GM12878 (cell line): ENCODE measurements around the gene ZNF710. TPM values are rescaled to one million over a fixed set of nuclear protein-coding genes. Genes with fewer than 3 reads are reported as not detected.

Experiments used
- ATAC-seq: fragments of 200-7000 bp; cut with Tn5 transposase; 3 replicates; pipeline ENCODE4 v1.9.1; 2020; ENCODE audit warnings: mild to moderate bottlenecking, moderate library complexity
- BruUV-seq: library from RNA; stranded (reverse); fragments of 400-500 nt; replicated peaks from 2 replicates; lab custom pipeline; 2021; lab: Mats Ljungman, UMichigan
- CTCF ChIA-PET: fragments of 300-600 bp; sonication (Branson Sonifier 250); formaldehyde crosslinking; extraction: SDS; loops from one replicate; lab custom pipeline; 2021; ENCODE audit warnings: inconsistent platforms; lab: Yijun Ruan, JAX
- POLR2A ChIA-PET: fragments of 350-600 bp; formaldehyde crosslinking; extraction: SDS; loops from one replicate; lab custom pipeline; 2021; ENCODE audit warnings: inconsistent platforms; lab: Charles Lee
- RAD21 ChIA-PET: fragments of 300-600 bp; sonication (Branson Sonifier 250); formaldehyde crosslinking; loops from one replicate; lab custom pipeline; 2023; ENCODE audit warnings: antibody characterized with exemption; ENCODE audit not compliant: unreplicated experiment; lab: Charles Lee
- SMC1A ChIA-PET: fragments of 300-600 bp; sonication (Branson Sonifier 250); formaldehyde crosslinking; loops from one replicate; lab custom pipeline; 2023; ENCODE audit not compliant: unreplicated experiment, uncharacterized antibody; lab: Charles Lee
- DNase-seq: peaks from one replicate; pipeline ENCODE4 v3.0.0-alpha.2; 2011; ENCODE audit warnings: low read depth, low spot score
- FAIRE-seq: peaks from 3 replicates; lab custom pipeline; 2011; peaks lifted over from hg19 to GRCh38; lab: Jason Lieb, UNC
- H2AFZ ChIP-seq: 2 replicates; pipeline ENCODE4 v1.6.0; 2011; ENCODE audit warnings: low read depth, low read length, control low read depth; ENCODE audit not compliant: control insufficient read depth
- H3K27ac ChIP-seq: 2 replicates; pipeline ENCODE4 v1.5.1; 2011; ENCODE audit warnings: control low read depth; ENCODE audit not compliant: control insufficient read depth, insufficient read depth
- H3K27me3 ChIP-seq, 2 experiments: replicated peaks in 1 of 2; 2 replicates each; pipeline versions ENCODE4 v1.6.0 to v1.6.1; 2011; ENCODE audit warnings: low read length in 1 of 2; ENCODE audit not compliant: control insufficient read depth in 2 of 2, insufficient read depth in 2 of 2
- H3K36me3 ChIP-seq, 2 experiments: 2 replicates each; pipeline ENCODE4 v1.5.1; 2011; ENCODE audit warnings: low read length in 1 of 2; ENCODE audit not compliant: control insufficient read depth in 2 of 2, insufficient read depth in 2 of 2
- H3K4me1 ChIP-seq: 2 replicates; pipeline ENCODE4 v1.6.1; 2011; ENCODE audit warnings: mild to moderate bottlenecking, low read length, moderate library complexity, mixed read lengths; ENCODE audit not compliant: control insufficient read depth, insufficient read depth
- H3K4me2 ChIP-seq: 2 replicates; pipeline ENCODE4 v1.6.0; 2011; ENCODE audit warnings: control low read depth; ENCODE audit not compliant: control insufficient read depth, insufficient read depth
- H3K4me3 ChIP-seq: fragments of 200-600 bp; sonication (generic); 2 replicates; pipeline ENCODE4 v1.5.1; 2016
- H3K79me2 ChIP-seq: 2 replicates; pipeline ENCODE4 v1.6.0; 2011; ENCODE audit warnings: low read length; ENCODE audit not compliant: control insufficient read depth, insufficient read depth
- H3K9ac ChIP-seq: 2 replicates; pipeline ENCODE4 v1.8.0; 2011; ENCODE audit warnings: low read length, control low read depth, mixed read lengths; ENCODE audit not compliant: control insufficient read depth, insufficient read depth
- H3K9me3 ChIP-seq: replicated peaks from 3 replicates; pipeline ENCODE4 v1.5.1; 2011; ENCODE audit warnings: mild to moderate bottlenecking, low read length; ENCODE audit not compliant: control insufficient read depth, insufficient read depth
- H4K20me1 ChIP-seq: 2 replicates; pipeline ENCODE4 v1.6.0; 2011; ENCODE audit not compliant: control insufficient read depth, insufficient read depth
- CHD1 ChIP-seq: IDR thresholded peaks from 2 replicates; pipeline ENCODE4 v1.6.1; 2012; ENCODE audit warnings: low read depth, low read length, improper control_type of control experiment
- CREB1 ChIP-seq: IDR thresholded peaks from 2 replicates; pipeline ENCODE4 v1.6.1; 2012; ENCODE audit warnings: low read depth, mild to moderate bottlenecking, inconsistent platforms
- EP300 ChIP-seq, 2 experiments: fragments of 150-350 bp in 1 of 2; IDR thresholded peaks; 2 replicates each; pipeline ENCODE4 v1.6.1; 2011 to 2012; ENCODE audit warnings: low read depth in 2 of 2, low read length in 2 of 2, borderline replicate concordance in 1 of 2, improper control_type of control experiment in 1 of 2, inconsistent platforms in 1 of 2; ENCODE audit not compliant: control insufficient read depth in 1 of 2
- ESRRA ChIP-seq: IDR thresholded peaks from 2 replicates; pipeline ENCODE4 v1.6.1; 2012; ENCODE audit warnings: mild to moderate bottlenecking, low read length, improper control_type of control experiment
- ETV6 ChIP-seq, 2 experiments: fragments of 450-650 bp in 1 of 2; IDR thresholded peaks in 1 of 2; conservative IDR thresholded peaks in 1 of 2; 2 replicates each; pipeline ENCODE4 v1.6.1; 2014; ENCODE audit warnings: antibody characterized with exemption in 1 of 2, borderline replicate concordance in 1 of 2, low read depth in 1 of 2, mild to moderate bottlenecking in 1 of 2, moderate library complexity in 1 of 2
- MXI1 ChIP-seq: fragments of 150-350 bp; IDR thresholded peaks from 2 replicates; pipeline ENCODE4 v1.6.1; 2011; ENCODE audit warnings: low read depth, mild to moderate bottlenecking, inconsistent platforms, low read length, improper control_type of control experiment
- MYC ChIP-seq: IDR thresholded peaks from 2 replicates; pipeline ENCODE4 v1.6.1; 2011; ENCODE audit warnings: mild to moderate bottlenecking, low read length, moderate library complexity, inconsistent platforms; ENCODE audit not compliant: insufficient read depth, insufficient replicate concordance, insufficient read length, severe bottlenecking
- PAX5 ChIP-seq: IDR thresholded peaks from 2 replicates; pipeline ENCODE4 v1.6.1; 2011; ENCODE audit warnings: low read depth, low read length, borderline replicate concordance
- RFX5 ChIP-seq: IDR thresholded peaks from 2 replicates; pipeline ENCODE4 v1.6.1; 2011; ENCODE audit warnings: low read depth, low read length, improper control_type of control experiment
- STAT1 ChIP-seq: fragments of 450-650 bp; conservative IDR thresholded peaks from 2 replicates; pipeline ENCODE4 v1.6.1; 2014; ENCODE audit warnings: antibody characterized with exemption, mild to moderate bottlenecking
- TCF7 ChIP-seq: IDR thresholded peaks from 2 replicates; pipeline ENCODE4 v1.6.1; 2014; ENCODE audit warnings: antibody characterized with exemption, borderline replicate concordance
- YY1 ChIP-seq: IDR thresholded peaks from 2 replicates; pipeline ENCODE4 v1.6.1; 2011; ENCODE audit warnings: low read depth, mild to moderate bottlenecking, low read length
- ZNF24 ChIP-seq: fragments of 450-650 bp; IDR thresholded peaks from 2 replicates; pipeline ENCODE4 v1.6.1; 2017; ENCODE audit warnings: antibody characterized with exemption, mild to moderate bottlenecking
- ZNF274 ChIP-seq: IDR thresholded peaks from one replicate; pipeline ENCODE4 v1.8.0; 2011; ENCODE audit not compliant: insufficient read length, insufficient read depth
- ZSCAN29 ChIP-seq: fragments of 450-650 bp; IDR thresholded peaks from 2 replicates; pipeline ENCODE4 v1.6.1; 2017; ENCODE audit warnings: mild to moderate bottlenecking, moderate library complexity
- WGBS: methylation state at CpG from one replicate; pipeline ENCODE4 v1.1.6; 2016; ENCODE audit warnings: low lambda C conversion rate; ENCODE audit not compliant: insufficient replicate concordance, insufficient coverage; ENCODE audit errors: missing lambda C conversion rate; 5-methylcytosine and 5-hydroxymethylcytosine counted together
- in situ Hi-C: fragments of 300-500 bp; cut with MboI; formaldehyde crosslinking; loops from 9 replicates; pipeline ENCODE4 v1.14.3; 2018; ENCODE audit warnings: mixed read lengths
- intact Hi-C: fragments of 100-400 bp; cut with micrococcal nuclease; formaldehyde crosslinking; loops from one replicate; pipeline ENCODE4 v1.14.2; 2022; ENCODE audit not compliant: unreplicated experiment
- polyA plus RNA-seq, 11 experiments: library from polyadenylated mRNA; depleted of rRNA in 4 of 11; unstranded in 6 of 11; stranded (reverse) in 5 of 11; fragments of >200 nt; fragmentation: Nextera tagmentation in 4 of 11; fragmentation: Illumina TruSeq in 1 of 11; extraction: Ambion mirVana in 4 of 11; extraction: Trizol in 1 of 11; gene quantifications; 1 replicate in 1 of 11; 2 replicates in 10 of 11; pipeline versions ENCODE4 v1.2.1 to v1.2.3, GENCODE V29; 2011 to 2016; ENCODE audit warnings: inconsistent platforms in 2 of 11, missing spikeins in 2 of 11, low read depth in 1 of 11
- total RNA-seq, 4 experiments: library from RNA; depleted of rRNA in 3 of 4; stranded (reverse); fragments of >200 nt in 3 of 4; fragmentation: Illumina TruSeq in 1 of 4; extraction: Trizol in 1 of 4; gene quantifications; 2 replicates each; pipeline versions ENCODE4 v1.2.1 to v1.2.3, GENCODE V29; 2013 to 2021
- TF ChIP-seq, protein P1 (sequence below): IDR thresholded peaks from 2 replicates; pipeline ENCODE4 v1.6.1; 2012; ENCODE audit warnings: low read depth, low read length, improper control_type of control experiment
- TF ChIP-seq, protein P2 (sequence below): fragments of 450-650 bp; IDR thresholded peaks from 2 replicates; pipeline ENCODE4 v1.6.1; 2018; ENCODE audit warnings: borderline replicate concordance, mild to moderate bottlenecking; ENCODE audit not compliant: partially characterized antibody
- TF ChIP-seq, protein P3 (sequence below): fragments of 450-650 bp; IDR thresholded peaks from 2 replicates; pipeline ENCODE4 v1.6.1; 2016; ENCODE audit warnings: mild to moderate bottlenecking
- TF ChIP-seq, protein P4 (sequence below): fragments of 450-650 bp; IDR thresholded peaks from 2 replicates; pipeline ENCODE4 v1.6.1; 2014; ENCODE audit warnings: mild to moderate bottlenecking

Gene ZNF710
- total and polyA plus RNA-seq, 10 of the 15 experiments (the other 5 are each of a cell fraction or from before 2014, with no cell fraction given), result 1.4 to 43.5 (median 9.8) TPM

DNA sequence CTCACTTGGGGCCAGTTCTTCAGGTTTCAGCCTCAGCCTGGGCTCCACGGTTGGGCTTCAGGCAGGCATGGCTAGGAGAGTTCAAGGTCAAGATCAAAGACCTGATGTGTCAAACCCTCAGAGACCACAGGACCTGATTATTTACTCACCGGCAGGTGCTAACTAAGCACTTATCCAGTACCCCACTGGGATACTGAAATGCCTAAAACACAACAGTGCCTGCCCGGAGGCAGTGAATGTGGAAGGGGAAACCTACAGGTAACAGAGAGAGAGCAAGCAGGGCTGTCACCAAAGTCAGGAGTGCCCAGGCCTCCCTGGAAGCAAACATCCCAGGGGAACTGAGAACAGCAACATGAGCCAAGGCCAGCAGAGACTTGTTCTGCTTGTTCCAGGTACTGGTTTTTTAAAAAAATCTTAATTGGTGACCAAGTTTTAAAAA lies 94.4 kb downstream of the ZNF710 start:
- Histone ChIP-seq H3K4me3 (no peak overlapping the region), H3K79me2 (peaks cover 50% of the 10 kb centered on the region), H3K27me3 (no peaks in the 10 kb centered on the region), H3K9me3 (no peaks in the 10 kb centered on the region), H3K36me3 (no peaks in the 10 kb centered on the region; a peak in 1 of 4 replicates), H3K4me2 (peak overlapping the region; percentile 85), H2AFZ (no peak overlapping the region; the same call in 1 of the 2 replicates), H4K20me1 (no peaks in the 10 kb centered on the region), H3K27ac (peak overlapping the region; percentile 46), H3K9ac (peak overlapping the region; percentile 35), H3K4me1 (peaks cover 47% of the 10 kb centered on the region)
- peak; percentile 50 for ATAC-seq
- POLR2A ChIA-PET, result interaction anchor here (0.6 kb wide), 1 partner anchor 117 kb away, joined by 6 read pairs; no protein-coding TSS in a partner anchor
- SMC1A ChIA-PET, result no interaction called here
- RAD21 ChIA-PET, result interaction anchor here (0.6 to 0.8 kb wide), 3 partner anchors 13 to 46 kb away, joined by 3 to 4 read pairs (median 3); no protein-coding TSS in a partner anchor
- BruUV-seq, result no TSS peak
- no peak for FAIRE-seq
- in situ Hi-C loops, result loop anchor here (10.0 kb wide), 1 partner anchor 341 kb away; the partner anchor contains the start of gene MESP1
- DNase-seq, result no peak
- CTCF ChIA-PET, result no interaction called here
- 4% methylated on average over 3 of the region's 3 CpGs for WGBS
- intact Hi-C loops, result loop anchor here (5.0 kb wide), 3 partner anchors 58 to 137 kb away; partner anchors contain the start of genes CIB1, GDPGP1 and ZNF710
- TF ChIP-seq EP300 (IDR thresholded peaks at IDR 0.05; ENCODE audit: borderline replicate concordance in 1 of 2, control insufficient read depth in 1 of 2, low read depth in 2 of 2, low read length in 2 of 2), result peak; percentile 27 to 35; a peak in 1 of 4 replicates
- no peak for TF ChIP-seq ZNF274
- TF ChIP-seq CHD1, result no peak
- TF ChIP-seq TCF7, result peak; percentile 86
- TF ChIP-seq ZSCAN29, result no peak
- peak; percentile 99 for TF ChIP-seq ESRRA
- peak; percentile 45; the same call in 1 of the 2 replicates for TF ChIP-seq PAX5
- TF ChIP-seq, protein P1, sequence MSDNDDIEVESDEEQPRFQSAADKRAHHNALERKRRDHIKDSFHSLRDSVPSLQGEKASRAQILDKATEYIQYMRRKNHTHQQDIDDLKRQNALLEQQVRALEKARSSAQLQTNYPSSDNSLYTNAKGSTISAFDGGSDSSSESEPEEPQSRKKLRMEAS, result no peak
- no peak for TF ChIP-seq RFX5
- TF ChIP-seq ETV6 (conservative IDR thresholded peaks at IDR 0.05 in 1 of 2, IDR thresholded peaks at IDR 0.05 in 1 of 2; ENCODE audit: borderline replicate concordance in 1 of 2, low read depth in 1 of 2), result no peak
- TF ChIP-seq, protein P2, sequence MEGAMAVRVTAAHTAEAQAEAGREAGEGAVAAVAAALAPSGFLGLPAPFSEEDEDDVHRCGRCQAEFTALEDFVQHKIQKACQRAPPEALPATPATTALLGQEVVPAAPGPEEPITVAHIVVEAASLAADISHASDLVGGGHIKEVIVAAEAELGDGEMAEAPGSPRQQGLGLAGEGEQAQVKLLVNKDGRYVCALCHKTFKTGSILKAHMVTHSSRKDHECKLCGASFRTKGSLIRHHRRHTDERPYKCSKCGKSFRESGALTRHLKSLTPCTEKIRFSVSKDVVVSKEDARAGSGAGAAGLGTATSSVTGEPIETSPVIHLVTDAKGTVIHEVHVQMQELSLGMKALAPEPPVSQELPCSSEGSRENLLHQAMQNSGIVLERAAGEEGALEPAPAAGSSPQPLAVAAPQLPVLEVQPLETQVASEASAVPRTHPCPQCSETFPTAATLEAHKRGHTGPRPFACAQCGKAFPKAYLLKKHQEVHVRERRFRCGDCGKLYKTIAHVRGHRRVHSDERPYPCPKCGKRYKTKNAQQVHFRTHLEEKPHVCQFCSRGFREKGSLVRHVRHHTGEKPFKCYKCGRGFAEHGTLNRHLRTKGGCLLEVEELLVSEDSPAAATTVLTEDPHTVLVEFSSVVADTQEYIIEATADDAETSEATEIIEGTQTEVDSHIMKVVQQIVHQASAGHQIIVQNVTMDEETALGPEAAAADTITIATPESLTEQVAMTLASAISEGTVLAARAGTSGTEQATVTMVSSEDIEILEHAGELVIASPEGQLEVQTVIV, result no peak
- TF ChIP-seq, protein P3, sequence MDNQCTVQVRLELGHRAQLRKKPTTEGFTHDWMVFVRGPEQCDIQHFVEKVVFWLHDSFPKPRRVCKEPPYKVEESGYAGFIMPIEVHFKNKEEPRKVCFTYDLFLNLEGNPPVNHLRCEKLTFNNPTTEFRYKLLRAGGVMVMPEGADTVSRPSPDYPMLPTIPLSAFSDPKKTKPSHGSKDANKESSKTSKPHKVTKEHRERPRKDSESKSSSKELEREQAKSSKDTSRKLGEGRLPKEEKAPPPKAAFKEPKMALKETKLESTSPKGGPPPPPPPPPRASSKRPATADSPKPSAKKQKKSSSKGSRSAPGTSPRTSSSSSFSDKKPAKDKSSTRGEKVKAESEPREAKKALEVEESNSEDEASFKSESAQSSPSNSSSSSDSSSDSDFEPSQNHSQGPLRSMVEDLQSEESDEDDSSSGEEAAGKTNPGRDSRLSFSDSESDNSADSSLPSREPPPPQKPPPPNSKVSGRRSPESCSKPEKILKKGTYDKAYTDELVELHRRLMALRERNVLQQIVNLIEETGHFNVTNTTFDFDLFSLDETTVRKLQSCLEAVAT, result peak; percentile 99
- TF ChIP-seq ZNF24, result no peak
- TF ChIP-seq, protein P4, sequence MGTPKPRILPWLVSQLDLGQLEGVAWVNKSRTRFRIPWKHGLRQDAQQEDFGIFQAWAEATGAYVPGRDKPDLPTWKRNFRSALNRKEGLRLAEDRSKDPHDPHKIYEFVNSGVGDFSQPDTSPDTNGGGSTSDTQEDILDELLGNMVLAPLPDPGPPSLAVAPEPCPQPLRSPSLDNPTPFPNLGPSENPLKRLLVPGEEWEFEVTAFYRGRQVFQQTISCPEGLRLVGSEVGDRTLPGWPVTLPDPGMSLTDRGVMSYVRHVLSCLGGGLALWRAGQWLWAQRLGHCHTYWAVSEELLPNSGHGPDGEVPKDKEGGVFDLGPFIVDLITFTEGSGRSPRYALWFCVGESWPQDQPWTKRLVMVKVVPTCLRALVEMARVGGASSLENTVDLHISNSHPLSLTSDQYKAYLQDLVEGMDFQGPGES, result no peak
- TF ChIP-seq STAT1, result no peak
- TF ChIP-seq YY1, result 0 out of 2 replicates have a peak, but pooled peaks have one; percentile 31
- TF ChIP-seq MYC, result no peak
- no peak; the same call in 1 of the 2 replicates for TF ChIP-seq MXI1
- TF ChIP-seq CREB1, result 0 out of 2 replicates have a peak, but pooled peaks have one; percentile 9
